SK-N-SH (cell line): ENCODE data around the gene ESPNL.

Experiments used
- CTCF ChIP-seq: fragments of 200-600 bp; sonication (generic); IDR thresholded peaks from 2 replicates; pipeline ENCODE4 v1.6.1; 2017; ENCODE audit warnings: antibody characterized with exemption, mild to moderate bottlenecking, moderate library complexity
- FOXM1 ChIP-seq: IDR thresholded peaks from 2 replicates; pipeline ENCODE4 v1.4.0; 2012; ENCODE audit warnings: low read depth, mild to moderate bottlenecking
- GABPA ChIP-seq: IDR thresholded peaks from 2 replicates; pipeline ENCODE4 v1.4.0; 2012; ENCODE audit warnings: low read depth, mild to moderate bottlenecking
- GATA2 ChIP-seq: sonication (generic); formaldehyde crosslinking; IDR thresholded peaks from 2 replicates; pipeline ENCODE4 v1.5.0; 2020; ENCODE audit warnings: mild to moderate bottlenecking, missing genetic modification reagents
- POLR2AphosphoS5 ChIP-seq: IDR thresholded peaks from 2 replicates; pipeline ENCODE4 v1.6.1; 2012; ENCODE audit warnings: low read depth, low read length
- RCOR1 ChIP-seq: fragments of 150-350 bp; IDR thresholded peaks from 2 replicates; pipeline ENCODE4 v1.6.1; 2017; ENCODE audit warnings: antibody characterized with exemption, low read length
- RFX5 ChIP-seq: IDR thresholded peaks from 2 replicates; pipeline ENCODE4 v1.6.1; 2012; ENCODE audit warnings: mild to moderate bottlenecking, improper control_type of control experiment, low read length
- SIN3A ChIP-seq: IDR thresholded peaks from 2 replicates; pipeline ENCODE4 v1.6.1; 2012; ENCODE audit warnings: low read depth, mild to moderate bottlenecking, low read length, moderate library complexity, borderline replicate concordance
- TAF1 ChIP-seq: IDR thresholded peaks from 2 replicates; pipeline ENCODE4 v1.6.1; 2012; ENCODE audit warnings: low read depth, mild to moderate bottlenecking, low read length, moderate library complexity, borderline replicate concordance
- YY1 ChIP-seq: IDR thresholded peaks from 2 replicates; pipeline ENCODE4 v1.4.0; 2012; ENCODE audit warnings: low read depth, mild to moderate bottlenecking
- TF ChIP-seq, protein P1 (sequence below): IDR thresholded peaks from 2 replicates; pipeline ENCODE4 v1.4.0; 2012; ENCODE audit warnings: low read depth

DNA sequence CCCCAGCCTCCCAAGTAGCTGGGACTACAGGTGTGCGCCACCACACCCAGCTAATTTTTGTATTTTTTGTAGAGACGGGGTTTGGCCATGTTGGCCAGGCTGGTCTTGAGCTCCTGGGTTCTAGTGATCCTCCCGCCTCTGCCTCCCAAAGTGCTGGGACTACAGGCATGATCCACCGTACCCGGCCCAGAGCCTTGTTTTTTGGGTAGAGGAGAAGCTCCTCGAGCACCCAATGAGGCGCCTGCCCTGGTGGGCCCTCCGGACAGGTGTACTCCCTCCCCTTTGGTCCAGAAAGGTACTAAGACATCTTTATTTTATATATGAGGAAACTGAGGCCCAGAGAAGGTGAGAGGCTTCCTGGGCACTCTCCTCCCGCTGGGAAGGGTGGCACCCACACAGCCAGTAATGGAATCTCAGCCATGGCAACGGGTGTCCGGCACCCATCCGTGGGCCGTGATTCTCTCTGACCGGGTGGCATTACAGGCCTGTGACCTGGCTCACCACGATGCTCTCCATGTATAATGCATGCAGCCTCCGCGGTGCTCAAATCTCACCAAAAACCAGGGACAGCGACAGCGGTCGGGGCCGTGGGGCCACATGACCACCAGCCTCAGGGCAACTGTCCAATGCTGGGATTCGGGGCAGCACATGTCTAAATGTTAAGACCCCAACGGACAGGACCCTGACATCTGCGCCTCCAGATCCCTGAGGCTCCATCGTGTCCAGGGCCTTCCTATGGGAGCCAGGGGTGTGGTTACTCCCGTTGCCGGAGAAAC, 21.6 kb downstream of the ESPNL start:
- TF ChIP-seq CTCF, result no peak
- TF ChIP-seq GABPA, result no peak
- no peak for TF ChIP-seq POLR2AphosphoS5
- no peak for TF ChIP-seq YY1
- TF ChIP-seq RCOR1, result no peak
- TF ChIP-seq RFX5, result no peak
- TF ChIP-seq FOXM1, result no peak
- TF ChIP-seq GATA2 (CRISPR knock-in tag), result no peak
- no peak for TF ChIP-seq SIN3A
- TF ChIP-seq, protein P1, sequence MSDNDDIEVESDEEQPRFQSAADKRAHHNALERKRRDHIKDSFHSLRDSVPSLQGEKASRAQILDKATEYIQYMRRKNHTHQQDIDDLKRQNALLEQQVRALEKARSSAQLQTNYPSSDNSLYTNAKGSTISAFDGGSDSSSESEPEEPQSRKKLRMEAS, result no peak
- no peak for TF ChIP-seq TAF1
